Measurements from ENCODE around the gene SNORC. TPM values are rescaled to one million over a fixed set of nuclear protein-coding genes. Genes with fewer than 3 reads are reported as not detected.

Gene SNORC
- total RNA-seq, 1 experiment from 2014 or later, result 0.86 TPM

GRCh38 chr2:232926431-232926939 is 56.4 kb downstream of the SNORC start:
- no peak for DNase-seq (ENCODE audit: low spot score)

- DNase-seq (ENCODE audit: low spot score), result peak; percentile 21
These were observed 57.1 kb downstream of the SNORC start for GRCh38 chr2:232927032-232927792.

- no peak for DNase-seq (ENCODE audit: low spot score)
These were observed 57.9 kb downstream of the SNORC start for GRCh38 chr2:232927793-232928550.

Other genes with a start within 250 kb of the SNORC start
- gene EFHD1, start 236.7 kb upstream of the SNORC start, total RNA-seq (2014; rRNA removed; shearing (Covaris generic)), result 0.24 and 1.1 TPM in 2 replicates
- gene GIGYF2, start 172.9 kb upstream of the SNORC start, total RNA-seq (2014; rRNA removed; shearing (Covaris generic)), result 45.0 and 58.0 TPM in 2 replicates
- not detected in 2 replicates for gene KCNJ13, start 93.7 kb upstream of the SNORC start, total RNA-seq (2014; rRNA removed; shearing (Covaris generic))
- 33.3 and 37.5 TPM in 2 replicates for gene NGEF, start 143.0 kb downstream of the SNORC start, total RNA-seq (2014; rRNA removed; shearing (Covaris generic))
- gene NEU2, start 162.4 kb downstream of the SNORC start, total RNA-seq (2014; rRNA removed; shearing (Covaris generic)), result not detected in 2 replicates
- gene INPP5D, start 190.1 kb downstream of the SNORC start, total RNA-seq (2014; rRNA removed; shearing (Covaris generic)), result 0.84 and 0.86 TPM in 2 replicates

All from A172 (cell line).